ENCODE data around the gene ZXDC. TPM values are rescaled to one million over a fixed set of nuclear protein-coding genes. Genes with fewer than 3 reads are reported as not detected.
A peak's percentile ranks its signal among the peaks of the same experiment; 100 is the strongest.

ZXDC gene
- total RNA-seq, 1 donor from 2014 or later, result 45.4 TPM

DNA sequence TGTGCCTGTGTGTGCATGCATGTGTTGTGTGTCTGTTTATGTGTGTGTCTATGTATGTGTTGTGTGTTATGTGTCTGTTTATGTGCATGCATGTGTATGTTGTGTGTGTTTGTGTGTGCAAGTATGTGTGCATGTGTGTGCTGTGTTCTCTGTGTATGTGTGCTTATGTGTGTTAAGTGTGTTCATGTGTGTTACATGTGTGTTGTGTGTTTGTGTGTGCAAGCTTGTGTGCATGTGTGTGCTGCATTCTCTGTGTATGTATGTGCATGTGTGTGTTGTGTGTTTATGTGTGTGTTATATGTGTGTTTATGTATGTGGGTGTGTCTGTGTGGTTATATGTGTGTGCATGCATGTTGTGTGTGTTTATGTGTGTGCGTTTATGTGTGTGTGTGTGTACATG lies 27.0 kb upstream of the ZXDC start:
- ATAC-seq (ENCODE audit: low read depth), result no peak
- Mint-ChIP-seq H3K27ac (no peak overlapping the region), H3K9me3 (no peaks in the 10 kb centered on the region), H3K4me3 (no peak overlapping the region), H3K4me1 (no peaks in the 10 kb centered on the region), H3K36me3 (ENCODE audit: low read depth) (no peaks in the 10 kb centered on the region), H3K27me3 (peaks cover 3% of the 10 kb centered on the region)
- CTCF ChIA-PET, result no interaction called here
- TF ChIP-seq, protein P1, sequence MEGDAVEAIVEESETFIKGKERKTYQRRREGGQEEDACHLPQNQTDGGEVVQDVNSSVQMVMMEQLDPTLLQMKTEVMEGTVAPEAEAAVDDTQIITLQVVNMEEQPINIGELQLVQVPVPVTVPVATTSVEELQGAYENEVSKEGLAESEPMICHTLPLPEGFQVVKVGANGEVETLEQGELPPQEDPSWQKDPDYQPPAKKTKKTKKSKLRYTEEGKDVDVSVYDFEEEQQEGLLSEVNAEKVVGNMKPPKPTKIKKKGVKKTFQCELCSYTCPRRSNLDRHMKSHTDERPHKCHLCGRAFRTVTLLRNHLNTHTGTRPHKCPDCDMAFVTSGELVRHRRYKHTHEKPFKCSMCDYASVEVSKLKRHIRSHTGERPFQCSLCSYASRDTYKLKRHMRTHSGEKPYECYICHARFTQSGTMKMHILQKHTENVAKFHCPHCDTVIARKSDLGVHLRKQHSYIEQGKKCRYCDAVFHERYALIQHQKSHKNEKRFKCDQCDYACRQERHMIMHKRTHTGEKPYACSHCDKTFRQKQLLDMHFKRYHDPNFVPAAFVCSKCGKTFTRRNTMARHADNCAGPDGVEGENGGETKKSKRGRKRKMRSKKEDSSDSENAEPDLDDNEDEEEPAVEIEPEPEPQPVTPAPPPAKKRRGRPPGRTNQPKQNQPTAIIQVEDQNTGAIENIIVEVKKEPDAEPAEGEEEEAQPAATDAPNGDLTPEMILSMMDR (IDR thresholded peaks at IDR 0.05), result no peak
- POLR2A ChIA-PET, result no interaction called here
- intact Hi-C loops (cut with micrococcal nuclease), result no loop called here
- DNase-seq, result no peak

DNA sequence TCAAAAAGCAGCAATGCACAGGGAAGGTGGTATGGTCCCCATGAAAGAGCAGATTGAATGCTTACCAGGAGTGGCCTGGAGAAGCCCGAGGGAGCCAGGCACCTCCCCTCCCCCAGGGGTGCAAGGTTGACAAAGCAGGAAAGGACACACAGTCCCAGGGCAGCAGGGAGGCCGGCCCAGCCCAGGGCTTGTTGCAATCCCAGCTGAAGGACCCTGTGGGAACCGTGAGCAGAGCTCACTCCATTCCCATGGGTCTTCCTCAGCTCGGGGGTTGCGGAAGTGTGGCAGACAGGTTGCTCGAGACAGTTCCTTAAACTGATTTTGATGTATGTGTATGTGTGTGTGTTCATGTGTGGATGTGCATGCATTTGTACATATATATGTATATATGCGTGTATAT lies 26.0 kb upstream of the ZXDC start:
- ATAC-seq (ENCODE audit: low read depth) (peak; percentile 34), DNase-seq (no peak)
- intact Hi-C loops (cut with micrococcal nuclease), result no loop called here
- TF ChIP-seq, protein P1 (IDR thresholded peaks at IDR 0.05), result no peak
- no peak overlapping the region for H3K4me3 Mint-ChIP-seq
- no peaks in the 10 kb centered on the region for H3K9me3 Mint-ChIP-seq
- H3K4me1 Mint-ChIP-seq, result peaks cover 2% of the 10 kb centered on the region
- H3K36me3 Mint-ChIP-seq (ENCODE audit: low read depth), result no peaks in the 10 kb centered on the region
- POLR2A ChIA-PET, result no interaction called here
- CTCF ChIA-PET, result no interaction called here
- peaks cover 3% of the 10 kb centered on the region for H3K27me3 Mint-ChIP-seq
- H3K27ac Mint-ChIP-seq, result no peak overlapping the region

DNA sequence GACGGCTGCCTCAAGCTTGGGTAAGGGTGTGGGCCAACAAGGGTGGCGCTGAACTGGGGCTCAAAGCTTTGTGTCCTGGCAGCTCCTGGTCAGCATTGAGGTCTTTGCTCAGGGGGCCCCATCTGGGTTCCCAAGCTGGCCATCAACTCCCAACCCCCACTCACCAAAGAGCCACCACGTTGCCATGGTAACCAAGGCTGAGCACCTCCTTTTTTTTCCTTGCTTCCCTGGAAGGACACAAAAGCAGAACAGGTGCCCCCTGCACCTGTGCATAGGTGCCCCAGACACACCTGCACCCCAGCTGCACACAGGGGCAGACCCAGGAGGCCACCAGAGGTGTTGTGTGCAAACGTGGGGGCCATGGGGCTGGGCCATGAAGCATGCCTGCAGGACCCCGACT lies 25.4 kb upstream of the ZXDC start:
- intact Hi-C loops (cut with micrococcal nuclease), result no loop called here
- Mint-ChIP-seq H3K4me3 (no peak overlapping the region), H3K9me3 (no peaks in the 10 kb centered on the region), H3K27ac (no peak overlapping the region), H3K36me3 (ENCODE audit: low read depth) (no peaks in the 10 kb centered on the region), H3K4me1 (peaks cover 2% of the 10 kb centered on the region), H3K27me3 (peaks cover 3% of the 10 kb centered on the region)
- CTCF ChIA-PET, result no interaction called here
- POLR2A ChIA-PET, result no interaction called here
- DNase-seq, result no peak
- TF ChIP-seq, protein P1 (IDR thresholded peaks at IDR 0.05), result no peak
- ATAC-seq (ENCODE audit: low read depth), result no peak

DNA sequence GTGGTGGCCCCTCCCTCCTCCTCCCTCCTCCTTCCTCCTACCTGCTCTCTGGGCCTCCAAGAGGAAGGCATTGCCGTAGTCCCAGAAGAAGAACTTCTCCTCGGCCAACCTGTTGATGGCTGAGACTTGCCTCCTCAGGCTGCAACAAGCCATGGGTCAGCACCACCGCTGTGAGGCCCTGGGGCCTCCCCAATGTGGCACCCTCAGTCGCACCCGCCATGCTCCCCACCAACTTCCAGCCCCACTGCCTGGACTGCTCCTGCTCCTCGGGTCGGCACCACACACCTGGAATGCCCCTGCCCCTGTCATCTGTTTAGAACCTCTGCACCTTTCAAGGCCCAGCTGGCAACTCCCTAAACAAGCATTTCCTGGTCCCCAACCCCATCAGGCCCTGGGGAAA lies 24.3 kb upstream of the ZXDC start:
- no peak for DNase-seq
- Mint-ChIP-seq H3K27ac (no peak overlapping the region), H3K36me3 (ENCODE audit: low read depth) (no peaks in the 10 kb centered on the region), H3K4me1 (peaks cover 2% of the 10 kb centered on the region), H3K4me3 (no peak overlapping the region), H3K9me3 (no peaks in the 10 kb centered on the region), H3K27me3 (no peaks in the 10 kb centered on the region)
- intact Hi-C loops (cut with micrococcal nuclease), result no loop called here
- no peak for ATAC-seq (ENCODE audit: low read depth)
- ChIA-PET POLR2A (no interaction called here), CTCF (no interaction called here)
- TF ChIP-seq, protein P1 (IDR thresholded peaks at IDR 0.05), result no peak

DNA sequence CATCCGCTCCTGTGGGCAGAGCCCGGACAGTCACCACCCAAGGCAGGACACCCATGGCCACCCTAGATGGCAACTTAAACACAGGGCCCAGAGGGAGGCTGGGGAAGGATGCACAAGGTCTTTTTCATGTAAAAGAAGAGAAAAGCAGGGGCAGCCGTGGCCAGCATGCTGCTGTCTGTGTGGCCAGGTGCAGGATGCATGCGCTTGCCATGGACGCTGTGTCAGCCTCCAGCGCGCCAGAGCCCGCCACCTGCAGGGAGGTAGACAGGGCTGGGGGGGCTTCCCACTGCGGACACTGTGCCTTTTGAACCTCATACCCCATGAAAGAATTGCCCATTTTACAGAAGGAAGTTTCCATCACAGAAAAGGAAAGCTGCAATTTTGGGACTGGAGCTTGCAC lies 23.7 kb upstream of the ZXDC start:
- H3K36me3 Mint-ChIP-seq (ENCODE audit: low read depth), result no peaks in the 10 kb centered on the region
- H3K4me1 Mint-ChIP-seq, result peaks cover 2% of the 10 kb centered on the region
- POLR2A ChIA-PET, result no interaction called here
- no peaks in the 10 kb centered on the region for H3K9me3 Mint-ChIP-seq
- no peak for ATAC-seq (ENCODE audit: low read depth)
- no peak overlapping the region for H3K27ac Mint-ChIP-seq
- DNase-seq, result no peak
- CTCF ChIA-PET, result no interaction called here
- TF ChIP-seq, protein P1 (IDR thresholded peaks at IDR 0.05), result no peak
- intact Hi-C loops (cut with micrococcal nuclease), result no loop called here
- no peaks in the 10 kb centered on the region for H3K27me3 Mint-ChIP-seq
- H3K4me3 Mint-ChIP-seq, result no peak overlapping the region

All from activated B cell treated with CpG ODN at 0.5 μM for 24 hours (primary cell).